ENCODE data around the gene PSAT1.

GRCh38 chr9:78292026-78292425, 4.9 kb upstream of the PSAT1 start:
- TF ChIP-seq EZH2 (IDR thresholded peaks at IDR 0.05; ENCODE audit: insufficient read depth, poor library complexity, severe bottlenecking) (no peak), EZH2phosphoT487 (IDR thresholded peaks at IDR 0.05; ENCODE audit: insufficient read depth, low read depth) (no peak)

Data from GM23248 (cell line).